Calu3 (cell line): Measurements from ENCODE around the gene EFCAB6. TPM values are rescaled to one million over a fixed set of nuclear protein-coding genes. Genes with fewer than 3 reads are reported as not detected.

Experiments
- BruUV-seq: library from RNA; stranded (reverse); fragments of 400-500 nt; replicated peaks from 2 replicates; lab custom pipeline; 2021; lab: Mats Ljungman, UMichigan
- CTCF ChIA-PET: fragments of 300-600 bp; sonication (Branson Sonifier 250); formaldehyde crosslinking; loops from one replicate; lab custom pipeline; 2022; ENCODE audit warnings: antibody characterized with exemption; lab: Charles Lee
- DNase-seq: peaks from one replicate; pipeline ENCODE4 v3.0.0; 2022
- H3K27ac Mint-ChIP-seq: one replicate; pipeline ENCODE4 v1.8.0; 2022; ENCODE audit warnings: mixed read lengths; ENCODE audit not compliant: unreplicated experiment
- H3K27me3 Mint-ChIP-seq: one replicate; pipeline ENCODE4 v1.8.0; 2022; ENCODE audit warnings: mixed read lengths; ENCODE audit not compliant: unreplicated experiment
- H3K36me3 Mint-ChIP-seq: one replicate; pipeline ENCODE4 v1.8.0; 2022; ENCODE audit warnings: mild to moderate bottlenecking, moderate library complexity, mixed read lengths; ENCODE audit not compliant: insufficient read depth, unreplicated experiment
- H3K4me1 Mint-ChIP-seq: one replicate; pipeline ENCODE4 v1.8.0; 2022; ENCODE audit warnings: mild to moderate bottlenecking, low read depth, mixed read lengths; ENCODE audit not compliant: unreplicated experiment
- H3K4me3 Mint-ChIP-seq: one replicate; pipeline ENCODE4 v1.8.0; 2022; ENCODE audit warnings: mild to moderate bottlenecking, low read depth, moderate library complexity, mixed read lengths; ENCODE audit not compliant: unreplicated experiment
- H3K9me3 Mint-ChIP-seq: one replicate; pipeline ENCODE4 v1.8.0; 2022; ENCODE audit warnings: low read depth, mixed read lengths; ENCODE audit not compliant: unreplicated experiment
- CTCF ChIP-seq: fragments of 200-600 bp; IDR thresholded peaks from one replicate; pipeline ENCODE4 v1.8.0; 2022; ENCODE audit warnings: antibody characterized with exemption; ENCODE audit not compliant: unreplicated experiment
- intact Hi-C: fragments of 100-400 bp; cut with micrococcal nuclease; formaldehyde crosslinking; loops from one replicate; pipeline ENCODE4 v1.10.0; 2022; ENCODE audit not compliant: unreplicated experiment
- total RNA-seq: library from RNA; stranded (reverse); gene quantifications from 2 replicates; pipeline ENCODE4 v1.2.3, GENCODE V29; 2022

EFCAB6 gene
- total RNA-seq, 1 experiment from 2014 or later = 2.2 TPM

DNA sequence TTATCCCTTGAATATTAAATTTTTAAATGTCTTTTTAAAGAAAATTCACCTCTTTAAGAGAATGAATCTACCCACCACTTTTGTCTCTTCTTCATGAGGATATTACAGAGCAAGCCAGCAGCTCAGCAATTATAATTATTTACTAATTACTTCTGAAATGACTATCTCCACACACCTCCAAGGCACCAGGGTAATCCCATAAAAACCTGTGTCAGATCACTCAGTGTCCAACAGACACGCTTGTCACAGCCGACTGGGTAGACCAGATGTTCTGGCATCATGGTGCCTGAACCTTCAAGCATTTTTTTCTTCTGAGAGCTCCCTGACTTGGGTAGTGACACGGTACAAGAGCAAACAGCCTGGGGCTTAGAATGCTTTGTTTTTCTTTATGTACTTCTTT lies 61.4 kb downstream of the EFCAB6 start:
- Mint-ChIP-seq H3K4me3 (no peak overlapping the region), H3K36me3 (no peaks in the 10 kb centered on the region), H3K27me3 (peaks cover 59% of the 10 kb centered on the region), H3K27ac (no peak overlapping the region), H3K4me1 (no peaks in the 10 kb centered on the region), H3K9me3 (no peaks in the 10 kb centered on the region)
- BruUV-seq = no TSS peak
- DNase-seq = no peak
- no peak for TF ChIP-seq CTCF
- CTCF ChIA-PET = no interaction called here
- intact Hi-C loops = no loop called here

DNA sequence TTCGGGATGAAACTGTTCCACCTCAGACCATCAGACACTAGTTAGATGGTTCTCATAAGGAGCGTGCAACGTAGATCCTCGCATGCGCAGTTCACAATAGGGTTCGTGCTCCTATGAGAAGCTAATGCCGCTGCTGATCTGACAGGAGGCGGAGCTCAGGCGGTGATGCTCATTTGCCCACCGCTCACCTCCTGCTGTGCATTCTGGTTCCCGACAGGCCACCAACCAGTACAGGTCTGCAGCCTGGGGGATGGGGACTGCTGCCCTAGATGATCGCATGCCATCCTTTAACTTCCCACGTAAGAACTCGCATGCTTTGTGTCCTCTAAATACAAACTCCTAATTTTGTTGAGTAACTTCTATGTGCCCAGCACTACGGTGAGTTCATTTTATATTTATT lies 62.6 kb downstream of the EFCAB6 start:
- no peaks in the 10 kb centered on the region for H3K9me3 Mint-ChIP-seq
- TF ChIP-seq CTCF = no peak
- no peak overlapping the region for H3K4me3 Mint-ChIP-seq
- no peak for DNase-seq
- no peak overlapping the region for H3K27ac Mint-ChIP-seq
- H3K36me3 Mint-ChIP-seq = no peaks in the 10 kb centered on the region
- CTCF ChIA-PET = no interaction called here
- intact Hi-C loops = no loop called here
- peaks cover 61% of the 10 kb centered on the region for H3K27me3 Mint-ChIP-seq
- no TSS peak for BruUV-seq
- no peaks in the 10 kb centered on the region for H3K4me1 Mint-ChIP-seq

DNA sequence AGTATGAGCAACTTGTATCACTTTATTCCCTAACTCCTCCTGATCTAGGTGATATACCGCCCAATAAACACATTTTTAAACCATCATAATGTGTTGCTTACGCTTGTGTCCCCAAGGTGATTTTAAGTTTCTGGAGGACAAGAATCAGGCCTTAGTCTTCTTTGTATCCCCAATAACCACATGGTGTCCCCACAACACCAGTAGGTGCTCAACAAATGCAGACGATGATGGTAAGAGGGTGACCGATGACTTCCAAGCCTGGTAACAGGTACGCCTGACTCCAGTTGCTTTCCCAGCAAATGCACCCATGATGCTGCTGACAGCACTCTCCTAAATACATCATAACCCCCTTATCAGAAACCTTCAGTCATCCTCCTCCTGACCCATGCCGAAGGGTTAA lies 64.2 kb downstream of the EFCAB6 start:
- Mint-ChIP-seq H3K4me1 (no peaks in the 10 kb centered on the region), H3K27me3 (peaks cover 62% of the 10 kb centered on the region)
- intact Hi-C loops = no loop called here

GRCh38 chr22:43747058-43747457 lies 65.0 kb downstream of the EFCAB6 start:
- H3K36me3 Mint-ChIP-seq = no peaks in the 10 kb centered on the region
- H3K27ac Mint-ChIP-seq = no peak overlapping the region
- CTCF ChIA-PET = no interaction called here
- no peak for DNase-seq
- no peaks in the 10 kb centered on the region for H3K4me1 Mint-ChIP-seq
- no peaks in the 10 kb centered on the region for H3K9me3 Mint-ChIP-seq
- no peak for TF ChIP-seq CTCF
- BruUV-seq = no TSS peak
- intact Hi-C loops = no loop called here
- peaks cover 55% of the 10 kb centered on the region for H3K27me3 Mint-ChIP-seq
- no peak overlapping the region for H3K4me3 Mint-ChIP-seq

More for the DNA sequence above, 64.2 kb downstream of the EFCAB6 start:
- no TSS peak for BruUV-seq
- TF ChIP-seq CTCF = no peak
- Mint-ChIP-seq H3K36me3 (no peaks in the 10 kb centered on the region), H3K9me3 (no peaks in the 10 kb centered on the region), H3K27ac (no peak overlapping the region), H3K4me3 (no peak overlapping the region)
- no peak for DNase-seq
- CTCF ChIA-PET = no interaction called here
